Testis (tissue), 3 donors: Measurements from ENCODE around the gene SMAD1. TPM values are rescaled to one million over a fixed set of nuclear protein-coding genes. Genes with fewer than 3 reads are reported as not detected.
"Not testable (repeated sequence)": the region's sequence is repeated elsewhere in the genome, so short reads cannot be mapped to it uniquely, and the experiment has no call there.

Source experiments
- DNase-seq: peaks from one replicate; pipeline ENCODE4 v3.0.0-alpha.2; 2019
- H3K27ac ChIP-seq, 2 donors: fragments of 200-600 bp; sonication (generic); one replicate each; pipeline ENCODE4 v1.5.1; 2019
- H3K27me3 ChIP-seq: fragments of 200-600 bp; sonication (generic); one replicate; pipeline ENCODE4 v1.5.1; 2019
- H3K36me3 ChIP-seq: fragments of 200-600 bp; sonication (generic); one replicate; pipeline ENCODE4 v1.5.1; 2017; ENCODE audit warnings: low read depth; ENCODE audit errors: missing control alignments
- H3K4me1 ChIP-seq: fragments of 200-600 bp; sonication (generic); one replicate; pipeline ENCODE4 v1.5.1; 2019
- H3K4me3 ChIP-seq, 2 donors: fragments of 200-600 bp; sonication (generic); one replicate each; pipeline ENCODE4 v1.5.1; 2017 to 2019
- H3K9me3 ChIP-seq: fragments of 200-600 bp; sonication (generic); one replicate; pipeline ENCODE4 v1.5.1; 2017
- POLR2A ChIP-seq: fragments of 450-650 bp; IDR thresholded peaks from one replicate; pipeline ENCODE4 v1.6.1; 2017; ENCODE audit warnings: antibody characterized with exemption, mild to moderate bottlenecking, moderate library complexity
- WGBS, 2 donors: methylation state at CpG; one replicate each; pipeline ENCODE4 v1.1.5; 2018; 5-methylcytosine and 5-hydroxymethylcytosine counted together
- intact Hi-C: fragments of 100-400 bp; cut with DNase I; formaldehyde crosslinking; loops from one replicate; pipeline ENCODE4 v1.15.1; 2023; ENCODE audit warnings: low total_unique reads
- polyA plus RNA-seq: library from polyadenylated mRNA; stranded (reverse); fragments of 350-450 nt; fragmentation: Illumina TruSeq; extraction: RNeasy Lipid Tissue Mini Kit (QIAGEN cat#74804); gene quantifications from one replicate; pipeline ENCODE4 v1.2.3, GENCODE V29; 2014; ENCODE audit warnings: low read depth, low replicate concordance; ENCODE audit not compliant: insufficient read depth
- total RNA-seq, 2 donors: library from RNA; depleted of rRNA; stranded (reverse); fragments of >200 nt; gene quantifications; one replicate each; pipeline ENCODE4 v1.2.3, GENCODE V29; 2016
- TF ChIP-seq, protein P1 (sequence below), 3 experiments: fragments of 450-650 bp in 2 of 3; fragments of 200-600 bp in 1 of 3; sonication (generic) in 1 of 3; IDR thresholded peaks; one replicate each; pipeline ENCODE4 v1.5.1; 2016 to 2019; ENCODE audit warnings: antibody characterized with exemption in 3 of 3, mild to moderate bottlenecking in 2 of 3, moderate library complexity in 1 of 3

Gene SMAD1
- total and polyA plus RNA-seq, 3 donors from 2014 or later: 29.6 to 37.6 (median 30.1) TPM

DNA sequence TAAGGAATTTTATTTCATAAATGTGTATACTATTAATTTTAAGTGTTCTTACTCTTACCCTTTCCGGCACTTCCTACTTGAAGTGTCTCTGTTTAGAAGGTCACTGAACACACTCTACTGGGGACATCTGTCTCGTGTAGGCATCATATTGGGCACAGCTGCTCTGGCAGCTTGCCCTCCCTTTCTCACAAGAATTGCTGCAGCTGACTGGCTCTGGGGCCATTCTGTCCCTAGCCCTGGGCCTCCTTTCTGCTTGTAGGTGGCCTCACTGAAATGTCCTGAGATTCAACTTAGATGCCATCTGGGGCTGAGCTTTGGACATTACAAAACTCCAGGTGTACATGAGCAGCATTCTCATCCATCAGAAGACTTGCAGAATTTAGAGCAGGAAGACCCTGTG lies 49.6 kb downstream of the SMAD1 start:
- H3K4me3 ChIP-seq: no peak overlapping the region
- no peak overlapping the region for H3K27ac ChIP-seq
- H3K27me3 ChIP-seq: no peaks in the 10 kb centered on the region
- 70 to 76% methylated on average over 2 of the region's 2 CpGs for WGBS, 2 donors
- H3K9me3 ChIP-seq: no peaks in the 10 kb centered on the region
- no peaks in the 10 kb centered on the region for H3K36me3 ChIP-seq
- no peaks in the 10 kb centered on the region for H3K4me1 ChIP-seq
- TF ChIP-seq, protein P1, sequence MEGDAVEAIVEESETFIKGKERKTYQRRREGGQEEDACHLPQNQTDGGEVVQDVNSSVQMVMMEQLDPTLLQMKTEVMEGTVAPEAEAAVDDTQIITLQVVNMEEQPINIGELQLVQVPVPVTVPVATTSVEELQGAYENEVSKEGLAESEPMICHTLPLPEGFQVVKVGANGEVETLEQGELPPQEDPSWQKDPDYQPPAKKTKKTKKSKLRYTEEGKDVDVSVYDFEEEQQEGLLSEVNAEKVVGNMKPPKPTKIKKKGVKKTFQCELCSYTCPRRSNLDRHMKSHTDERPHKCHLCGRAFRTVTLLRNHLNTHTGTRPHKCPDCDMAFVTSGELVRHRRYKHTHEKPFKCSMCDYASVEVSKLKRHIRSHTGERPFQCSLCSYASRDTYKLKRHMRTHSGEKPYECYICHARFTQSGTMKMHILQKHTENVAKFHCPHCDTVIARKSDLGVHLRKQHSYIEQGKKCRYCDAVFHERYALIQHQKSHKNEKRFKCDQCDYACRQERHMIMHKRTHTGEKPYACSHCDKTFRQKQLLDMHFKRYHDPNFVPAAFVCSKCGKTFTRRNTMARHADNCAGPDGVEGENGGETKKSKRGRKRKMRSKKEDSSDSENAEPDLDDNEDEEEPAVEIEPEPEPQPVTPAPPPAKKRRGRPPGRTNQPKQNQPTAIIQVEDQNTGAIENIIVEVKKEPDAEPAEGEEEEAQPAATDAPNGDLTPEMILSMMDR (IDR thresholded peaks at IDR 0.05): no peak
- TF ChIP-seq POLR2A: no peak
- intact Hi-C loops: no loop called here
- DNase-seq: no peak

DNA sequence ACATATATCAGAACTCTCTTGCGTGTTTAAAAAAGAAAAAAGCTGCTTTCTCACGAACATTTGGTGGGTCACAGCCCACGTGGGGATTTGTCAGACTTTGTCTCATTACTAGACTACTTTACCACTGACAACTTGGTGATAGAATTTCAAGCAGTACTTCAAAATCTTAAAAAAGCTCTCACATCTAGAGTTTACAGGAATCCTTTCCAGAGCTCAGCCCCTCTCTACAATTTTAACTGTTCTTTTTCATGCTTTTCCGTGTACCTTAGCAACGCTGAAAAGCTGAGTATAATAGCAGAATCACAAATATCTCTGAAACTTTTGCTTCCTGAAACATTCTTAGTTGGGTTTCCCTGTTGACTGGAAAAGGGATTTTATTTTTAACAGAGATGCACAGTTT lies 50.2 kb downstream of the SMAD1 start:
- TF ChIP-seq POLR2A: no peak
- TF ChIP-seq, protein P1 (IDR thresholded peaks at IDR 0.05): no peak
- 86% methylated on average over 5 of the region's 5 CpGs for WGBS, 2 donors
- H3K9me3 ChIP-seq: no peaks in the 10 kb centered on the region
- no peaks in the 10 kb centered on the region for H3K36me3 ChIP-seq
- H3K4me1 ChIP-seq: no peaks in the 10 kb centered on the region
- intact Hi-C loops: no loop called here
- H3K27me3 ChIP-seq: no peaks in the 10 kb centered on the region
- no peak overlapping the region for H3K27ac ChIP-seq
- no peak overlapping the region for H3K4me3 ChIP-seq
- DNase-seq: no peak

DNA sequence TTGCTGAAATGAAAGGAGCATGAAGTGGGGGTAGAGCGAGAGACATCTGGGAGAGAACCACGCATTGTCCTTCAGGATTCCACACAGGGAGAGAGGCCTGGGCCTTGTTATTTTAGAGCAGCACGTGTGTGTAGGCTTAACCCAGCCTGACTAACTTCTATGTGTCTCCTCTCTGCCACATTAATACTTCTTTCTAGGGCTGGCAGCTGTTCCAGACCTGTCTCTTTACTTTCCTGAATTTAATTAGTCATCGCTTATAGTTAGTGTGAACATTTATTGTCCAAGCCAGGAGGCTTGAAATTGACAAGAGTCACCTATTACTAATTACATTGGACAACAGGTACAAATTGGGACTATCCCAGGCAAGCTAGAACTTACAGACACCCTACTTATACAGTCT lies 51.3 kb downstream of the SMAD1 start:
- H3K4me1 ChIP-seq: no peaks in the 10 kb centered on the region
- H3K4me3 ChIP-seq: no peak overlapping the region
- no peaks in the 10 kb centered on the region for H3K36me3 ChIP-seq
- 85% methylated on average over 4 of the region's 4 CpGs for WGBS, 2 donors
- intact Hi-C loops: no loop called here
- H3K27me3 ChIP-seq: no peaks in the 10 kb centered on the region
- no peaks in the 10 kb centered on the region for H3K9me3 ChIP-seq
- no peak overlapping the region for H3K27ac ChIP-seq
- DNase-seq: no peak
- TF ChIP-seq POLR2A: no peak
- TF ChIP-seq, protein P1 (IDR thresholded peaks at IDR 0.05): no peak

DNA sequence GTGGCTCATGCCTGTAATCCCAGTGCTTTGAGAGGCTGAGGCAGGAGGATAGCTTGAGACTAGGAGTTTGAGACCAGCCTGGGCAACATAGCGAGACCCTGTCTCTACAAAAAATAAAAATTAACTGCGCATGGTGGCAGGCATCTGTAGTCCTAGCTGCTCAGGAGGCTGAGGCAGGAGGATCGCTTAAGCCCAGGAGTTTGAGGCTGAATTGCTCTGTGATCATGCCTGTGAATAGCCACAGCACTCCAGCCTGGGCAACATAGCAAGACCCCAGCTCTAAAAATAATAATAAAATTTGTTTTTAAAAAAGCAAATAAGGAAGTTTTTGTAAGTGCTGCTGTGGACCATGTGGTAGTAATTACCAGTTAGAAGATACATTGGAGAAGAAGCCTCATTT lies 51.8 kb downstream of the SMAD1 start:
- DNase-seq, H3K27ac ChIP-seq, H3K9me3 ChIP-seq, H3K27me3 ChIP-seq, H3K4me1 ChIP-seq, H3K4me3 ChIP-seq, H3K36me3 ChIP-seq, intact Hi-C loops: not testable (repeated sequence)
- WGBS, 2 donors: 75 to 97% methylated on average over 3 of the region's 3 CpGs

DNA sequence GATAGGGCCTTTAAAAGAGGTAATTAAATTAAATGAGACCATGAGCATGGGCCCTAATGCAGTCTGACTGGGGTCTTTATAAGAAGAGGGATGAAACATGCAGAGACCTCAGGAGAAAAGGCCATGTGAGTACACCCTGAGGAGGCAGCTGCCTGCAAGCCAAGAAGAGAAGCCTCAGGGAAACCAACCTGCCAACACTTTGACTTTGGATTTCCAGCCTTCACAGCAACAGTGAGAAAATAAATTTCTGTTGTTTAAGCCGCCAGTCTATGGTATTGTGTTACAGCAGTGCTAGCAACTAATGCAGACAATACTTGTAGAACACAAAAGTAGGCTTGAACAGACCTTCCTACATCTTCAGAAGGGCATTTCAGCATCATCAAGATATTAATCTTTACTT lies 52.3 kb downstream of the SMAD1 start:
- intact Hi-C loops: no loop called here
- no peaks in the 10 kb centered on the region for H3K9me3 ChIP-seq
- no peak overlapping the region for H3K27ac ChIP-seq
- no peaks in the 10 kb centered on the region for H3K36me3 ChIP-seq
- DNase-seq: no peak
- H3K27me3 ChIP-seq: no peaks in the 10 kb centered on the region
- WGBS, 2 donors: 90 to 100% methylated on average over 1 of the region's 1 CpG
- TF ChIP-seq POLR2A: no peak
- TF ChIP-seq, protein P1 (IDR thresholded peaks at IDR 0.05): no peak
- H3K4me3 ChIP-seq: no peak overlapping the region
- no peaks in the 10 kb centered on the region for H3K4me1 ChIP-seq
